Testis (tissue), 3 donors: ENCODE data around the gene PRSS12. TPM values are rescaled to one million over a fixed set of nuclear protein-coding genes. Genes with fewer than 3 reads are reported as not detected.

Source experiments
- DNase-seq: peaks from one replicate; pipeline ENCODE4 v3.0.0-alpha.2; 2019
- H3K27ac ChIP-seq, 2 donors: fragments of 200-600 bp; sonication (generic); one replicate each; pipeline ENCODE4 v1.5.1; 2019
- H3K27me3 ChIP-seq: fragments of 200-600 bp; sonication (generic); one replicate; pipeline ENCODE4 v1.5.1; 2019
- H3K36me3 ChIP-seq: fragments of 200-600 bp; sonication (generic); one replicate; pipeline ENCODE4 v1.5.1; 2017; ENCODE audit warnings: low read depth; ENCODE audit errors: missing control alignments
- H3K4me1 ChIP-seq: fragments of 200-600 bp; sonication (generic); one replicate; pipeline ENCODE4 v1.5.1; 2019
- H3K4me3 ChIP-seq, 2 donors: fragments of 200-600 bp; sonication (generic); one replicate each; pipeline ENCODE4 v1.5.1; 2017 to 2019
- H3K9me3 ChIP-seq: fragments of 200-600 bp; sonication (generic); one replicate; pipeline ENCODE4 v1.5.1; 2017
- CTCF ChIP-seq, 3 experiments: fragments of 450-650 bp in 2 of 3; fragments of 200-600 bp in 1 of 3; sonication (generic) in 1 of 3; IDR thresholded peaks; one replicate each; pipeline ENCODE4 v1.5.1; 2016 to 2019; ENCODE audit warnings: antibody characterized with exemption in 3 of 3, mild to moderate bottlenecking in 2 of 3, moderate library complexity in 1 of 3
- POLR2A ChIP-seq: fragments of 450-650 bp; IDR thresholded peaks from one replicate; pipeline ENCODE4 v1.6.1; 2017; ENCODE audit warnings: antibody characterized with exemption, mild to moderate bottlenecking, moderate library complexity
- WGBS, 2 donors: methylation state at CpG; one replicate each; pipeline ENCODE4 v1.1.5; 2018; 5-methylcytosine and 5-hydroxymethylcytosine counted together
- intact Hi-C: fragments of 100-400 bp; cut with DNase I; formaldehyde crosslinking; loops from one replicate; pipeline ENCODE4 v1.15.1; 2023; ENCODE audit warnings: low total_unique reads
- polyA plus RNA-seq: library from polyadenylated mRNA; stranded (reverse); fragments of 350-450 nt; fragmentation: Illumina TruSeq; extraction: RNeasy Lipid Tissue Mini Kit (QIAGEN cat#74804); gene quantifications from one replicate; pipeline ENCODE4 v1.2.3, GENCODE V29; 2014; ENCODE audit warnings: low read depth, low replicate concordance; ENCODE audit not compliant: insufficient read depth
- total RNA-seq, 2 donors: library from RNA; depleted of rRNA; stranded (reverse); fragments of >200 nt; gene quantifications; one replicate each; pipeline ENCODE4 v1.2.3, GENCODE V29; 2016

Gene PRSS12
- total and polyA plus RNA-seq, 3 donors from 2014 or later: 33.9 to 65.4 (median 41.5) TPM

GRCh38 chr4:118264096-118264495 lies 88.7 kb downstream of the PRSS12 start:
- intact Hi-C loops: no loop called here
- TF ChIP-seq CTCF (IDR thresholded peaks at IDR 0.05): no peak
- no peak for TF ChIP-seq POLR2A

DNA sequence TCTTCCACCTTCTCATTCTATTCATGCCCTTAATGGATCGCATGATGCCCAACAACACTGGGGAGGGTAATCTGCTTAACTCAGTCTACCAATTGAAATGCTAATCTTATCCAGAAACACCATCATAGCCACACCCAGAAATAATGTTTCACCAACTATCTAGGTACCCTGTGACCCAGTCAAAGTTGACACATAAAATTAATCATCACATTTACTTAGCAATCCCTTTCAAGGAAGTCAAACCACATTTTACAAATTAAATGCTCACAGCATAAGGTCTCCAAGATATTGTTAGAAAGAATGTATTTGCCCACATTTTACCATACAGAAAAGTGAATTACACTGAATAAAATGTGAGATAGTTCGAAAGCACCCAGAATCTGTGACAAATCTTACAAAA lies 92.5 kb downstream of the PRSS12 start:
- H3K27ac ChIP-seq: no peak overlapping the region
- H3K9me3 ChIP-seq: no peaks in the 10 kb centered on the region
- no peak for DNase-seq
- no peaks in the 10 kb centered on the region for H3K27me3 ChIP-seq
- H3K4me3 ChIP-seq: no peak overlapping the region
- no peaks in the 10 kb centered on the region for H3K36me3 ChIP-seq
- H3K4me1 ChIP-seq: no peaks in the 10 kb centered on the region
- TF ChIP-seq POLR2A (no peak), CTCF (IDR thresholded peaks at IDR 0.05) (no peak)
- intact Hi-C loops: no loop called here
- 93 to 99% methylated on average over 2 of the region's 2 CpGs for WGBS, 2 donors

More at GRCh38 chr4:118264096-118264495, 88.7 kb downstream of the PRSS12 start:
- WGBS, 2 donors: 74 to 96% methylated on average over 3 of the region's 3 CpGs
- H3K27me3 ChIP-seq: no peaks in the 10 kb centered on the region
- H3K9me3 ChIP-seq: no peaks in the 10 kb centered on the region
- H3K4me3 ChIP-seq: no peak overlapping the region
- DNase-seq: no peak
- no peaks in the 10 kb centered on the region for H3K36me3 ChIP-seq
- H3K4me1 ChIP-seq: no peaks in the 10 kb centered on the region
- H3K27ac ChIP-seq: no peak overlapping the region

- no peaks in the 10 kb centered on the region for H3K36me3 ChIP-seq
- H3K27me3 ChIP-seq: no peaks in the 10 kb centered on the region
- DNase-seq: no peak
- TF ChIP-seq POLR2A (no peak), CTCF (IDR thresholded peaks at IDR 0.05) (no peak)
- H3K9me3 ChIP-seq: no peaks in the 10 kb centered on the region
- no peaks in the 10 kb centered on the region for H3K4me1 ChIP-seq
- no peak overlapping the region for H3K27ac ChIP-seq
- WGBS, 2 donors: 68 to 70% methylated on average over 3 of the region's 3 CpGs
- H3K4me3 ChIP-seq: no peak overlapping the region
- intact Hi-C loops: no loop called here
Observed at GRCh38 chr4:118259111-118259510, 93.7 kb downstream of the PRSS12 start.

DNA sequence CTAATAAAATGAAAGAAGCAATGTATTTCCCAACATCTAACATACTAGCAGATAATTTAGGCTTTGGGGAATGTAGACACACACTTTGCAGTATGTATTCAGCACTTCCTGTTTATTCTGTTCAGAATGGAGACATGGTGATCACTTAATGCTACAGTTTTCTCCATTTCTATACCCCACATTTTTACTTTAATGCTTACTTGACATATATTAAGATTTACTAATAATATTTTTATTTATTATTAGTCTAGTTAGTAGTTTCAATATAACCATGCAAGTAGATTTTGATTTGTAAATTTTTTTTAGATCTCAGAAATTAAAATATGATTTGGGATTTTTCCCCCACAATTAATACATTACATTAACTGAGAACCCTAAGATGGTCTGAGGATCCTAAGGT lies 98.4 kb downstream of the PRSS12 start:
- no peak overlapping the region for H3K27ac ChIP-seq
- H3K9me3 ChIP-seq: no peaks in the 10 kb centered on the region
- no peaks in the 10 kb centered on the region for H3K36me3 ChIP-seq
- intact Hi-C loops: no loop called here
- no peak for TF ChIP-seq CTCF (IDR thresholded peaks at IDR 0.05)
- TF ChIP-seq POLR2A: no peak
- no peak overlapping the region for H3K4me3 ChIP-seq
- DNase-seq: no peak
- no peaks in the 10 kb centered on the region for H3K27me3 ChIP-seq
- H3K4me1 ChIP-seq: no peaks in the 10 kb centered on the region

DNA sequence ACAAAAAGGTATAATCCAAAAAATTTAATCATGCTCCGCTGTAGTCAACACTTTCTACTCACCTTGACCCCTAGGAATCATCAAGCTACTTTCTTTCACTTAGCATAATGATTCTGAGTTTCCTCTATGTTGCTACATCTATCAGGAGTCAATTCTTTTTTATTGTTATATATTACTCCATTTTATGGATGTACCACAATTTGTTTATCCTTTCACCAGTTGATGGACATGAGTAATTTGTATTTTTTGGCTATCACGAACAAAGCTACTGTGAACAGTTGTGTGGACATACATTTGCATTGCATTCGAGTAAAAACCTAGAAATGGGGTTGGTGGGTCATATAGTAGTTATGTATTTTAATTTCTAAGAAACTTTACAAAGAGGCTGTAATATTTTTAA lies 102.9 kb downstream of the PRSS12 start:
- H3K27me3 ChIP-seq: no peaks in the 10 kb centered on the region
- H3K4me1 ChIP-seq: no peaks in the 10 kb centered on the region
- H3K27ac ChIP-seq: no peak overlapping the region
- no peaks in the 10 kb centered on the region for H3K36me3 ChIP-seq
- no peaks in the 10 kb centered on the region for H3K9me3 ChIP-seq
- no peak for DNase-seq
- intact Hi-C loops: no loop called here
- 92 to 93% methylated on average over 3 of the region's 3 CpGs for WGBS, 2 donors
- H3K4me3 ChIP-seq: no peak overlapping the region
- TF ChIP-seq POLR2A (no peak), CTCF (IDR thresholded peaks at IDR 0.05) (no peak)
